GM12874 (cell line): Measurements from ENCODE around the gene HECTD4.

Source experiments
- TF ChIP-seq, protein P1 (sequence below): IDR thresholded peaks from 2 replicates; pipeline ENCODE4 v1.5.1; 2011; ENCODE audit warnings: low read depth, mild to moderate bottlenecking, control low read depth, low read length, moderate library complexity; ENCODE audit not compliant: insufficient read depth

HECTD4 gene

DNA sequence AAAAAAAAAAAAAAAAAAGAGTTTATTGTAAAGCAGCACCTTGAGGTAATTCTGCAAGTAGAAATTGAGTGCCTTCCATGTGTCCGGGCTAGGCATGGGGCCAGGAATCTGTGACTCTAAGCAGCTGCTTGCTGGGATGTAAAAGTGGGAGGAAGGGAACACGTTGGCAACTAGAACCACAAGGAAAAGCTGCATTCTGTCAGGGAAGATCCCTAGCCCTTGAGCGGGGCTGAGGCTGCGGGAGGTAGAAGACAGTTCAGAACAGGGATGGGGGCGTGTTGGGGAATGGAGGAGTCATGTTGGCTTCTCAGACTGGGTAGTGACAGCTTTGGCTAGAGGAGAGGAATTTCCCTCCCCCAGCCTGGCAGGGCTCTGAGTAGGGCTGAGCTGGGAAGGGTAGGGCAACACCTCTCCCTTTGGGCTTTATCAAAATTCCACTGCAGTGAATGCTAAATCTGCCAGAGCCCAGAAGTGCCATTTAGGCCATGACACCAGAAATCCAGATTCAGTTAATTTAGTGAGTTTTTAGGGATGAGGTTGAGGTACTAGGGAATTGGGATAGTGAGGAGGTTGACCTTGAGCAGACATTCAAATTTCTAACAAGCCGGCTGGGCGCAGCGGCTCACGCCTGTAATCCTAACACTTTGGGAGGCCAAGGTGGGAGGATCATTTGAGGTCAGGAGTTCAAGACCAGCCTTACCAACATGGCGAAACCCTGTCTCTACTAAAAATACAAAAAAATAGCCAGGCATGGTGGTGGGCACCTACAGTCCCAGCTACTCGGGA lies 260.3 kb downstream of the HECTD4 start:
- TF ChIP-seq, protein P1, sequence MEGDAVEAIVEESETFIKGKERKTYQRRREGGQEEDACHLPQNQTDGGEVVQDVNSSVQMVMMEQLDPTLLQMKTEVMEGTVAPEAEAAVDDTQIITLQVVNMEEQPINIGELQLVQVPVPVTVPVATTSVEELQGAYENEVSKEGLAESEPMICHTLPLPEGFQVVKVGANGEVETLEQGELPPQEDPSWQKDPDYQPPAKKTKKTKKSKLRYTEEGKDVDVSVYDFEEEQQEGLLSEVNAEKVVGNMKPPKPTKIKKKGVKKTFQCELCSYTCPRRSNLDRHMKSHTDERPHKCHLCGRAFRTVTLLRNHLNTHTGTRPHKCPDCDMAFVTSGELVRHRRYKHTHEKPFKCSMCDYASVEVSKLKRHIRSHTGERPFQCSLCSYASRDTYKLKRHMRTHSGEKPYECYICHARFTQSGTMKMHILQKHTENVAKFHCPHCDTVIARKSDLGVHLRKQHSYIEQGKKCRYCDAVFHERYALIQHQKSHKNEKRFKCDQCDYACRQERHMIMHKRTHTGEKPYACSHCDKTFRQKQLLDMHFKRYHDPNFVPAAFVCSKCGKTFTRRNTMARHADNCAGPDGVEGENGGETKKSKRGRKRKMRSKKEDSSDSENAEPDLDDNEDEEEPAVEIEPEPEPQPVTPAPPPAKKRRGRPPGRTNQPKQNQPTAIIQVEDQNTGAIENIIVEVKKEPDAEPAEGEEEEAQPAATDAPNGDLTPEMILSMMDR: no peak

DNA sequence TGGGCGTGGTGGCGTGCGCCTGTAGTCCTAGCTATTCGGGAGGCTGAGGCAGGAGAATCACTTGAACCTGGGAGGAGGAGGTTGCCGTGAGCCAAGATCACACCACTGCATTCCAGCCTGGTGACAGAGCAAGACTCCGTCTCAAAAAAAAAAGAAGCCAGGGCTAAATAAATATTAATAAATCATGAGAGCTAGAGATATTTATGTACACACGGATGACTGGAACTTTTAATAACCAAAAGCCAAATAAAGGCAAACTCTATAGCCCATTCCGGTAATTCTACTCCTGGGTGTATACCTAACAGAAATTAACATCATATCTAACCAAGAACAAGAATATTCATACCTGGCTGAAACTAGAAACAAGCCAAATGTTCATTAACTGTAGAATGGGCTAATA lies 264.5 kb downstream of the HECTD4 start:
- TF ChIP-seq, protein P1: no peak

DNA sequence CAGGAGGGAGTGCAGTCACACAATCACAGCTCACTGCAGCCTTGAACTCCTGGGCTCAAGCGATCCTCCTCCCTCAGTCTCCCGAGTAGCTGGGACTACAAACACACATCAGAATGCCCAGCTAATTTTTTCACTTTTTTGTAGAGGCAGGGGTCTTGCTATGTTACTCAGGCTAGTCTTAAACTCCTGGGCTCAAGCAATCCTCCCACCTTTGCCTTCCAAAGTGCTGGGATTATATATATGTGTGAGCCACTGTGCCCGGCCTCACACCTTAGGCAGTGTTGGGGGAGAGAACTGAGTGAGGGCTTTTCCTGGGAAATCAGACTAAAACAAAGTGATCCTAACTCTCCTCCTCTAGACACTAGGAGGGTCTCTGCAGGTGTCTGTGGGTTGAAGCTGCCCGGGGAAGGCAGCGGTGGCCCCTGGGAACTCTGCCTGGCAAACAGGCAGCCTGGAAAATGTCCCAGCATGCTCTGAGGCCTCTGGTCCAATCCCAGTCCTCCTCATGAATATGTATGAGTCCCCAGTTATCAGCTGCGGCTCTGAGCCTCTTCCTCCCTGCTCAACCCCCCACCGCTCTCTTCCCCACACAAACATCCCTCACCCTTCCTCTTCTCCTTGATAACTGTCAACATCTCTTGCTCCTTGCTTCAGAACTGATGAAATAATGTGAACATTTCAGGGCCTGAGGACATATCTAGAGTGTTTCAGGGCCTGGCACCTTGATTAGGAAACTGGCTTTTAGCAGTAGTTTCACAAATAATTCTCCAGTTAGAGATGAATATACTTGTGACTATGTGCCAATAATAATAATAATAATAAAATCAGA lies 265.8 kb downstream of the HECTD4 start:
- TF ChIP-seq, protein P1: no peak

DNA sequence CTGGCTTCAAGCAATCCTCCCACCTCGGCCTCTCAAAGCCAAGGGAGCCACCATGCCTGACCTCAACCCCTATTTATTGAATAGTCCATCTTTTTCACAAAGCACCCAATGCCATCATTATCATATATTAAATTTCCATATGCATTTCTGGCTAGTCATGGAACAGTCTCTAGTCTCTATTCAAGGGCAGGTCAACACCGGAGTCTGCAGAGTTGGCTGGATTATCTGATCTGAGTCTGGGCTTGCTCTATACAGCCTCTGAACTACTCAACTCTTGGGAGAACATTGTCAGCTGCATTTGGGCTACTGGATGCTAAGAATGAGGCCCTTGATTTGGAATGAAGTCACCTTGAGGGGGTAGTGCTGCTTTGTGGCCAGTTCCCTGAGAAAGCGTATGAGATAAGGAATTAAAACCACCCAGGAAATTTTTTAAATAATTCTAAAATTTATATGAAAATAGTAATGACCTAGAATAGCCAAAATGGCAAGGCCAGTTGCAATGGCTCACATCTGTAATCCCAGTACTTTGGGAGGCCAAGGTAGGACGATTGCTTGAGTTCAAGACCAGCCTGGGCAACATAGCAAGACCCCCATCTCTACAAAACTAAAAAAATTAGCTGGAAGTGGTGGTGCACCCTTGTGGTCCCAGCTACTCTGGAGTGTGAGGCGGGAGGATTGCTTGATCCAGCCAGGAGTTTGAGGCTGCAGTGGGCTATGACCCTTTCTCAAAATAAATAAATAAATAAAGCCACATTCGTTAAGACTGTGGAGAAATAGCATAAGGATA lies 266.8 kb downstream of the HECTD4 start:
- TF ChIP-seq, protein P1: no peak

DNA sequence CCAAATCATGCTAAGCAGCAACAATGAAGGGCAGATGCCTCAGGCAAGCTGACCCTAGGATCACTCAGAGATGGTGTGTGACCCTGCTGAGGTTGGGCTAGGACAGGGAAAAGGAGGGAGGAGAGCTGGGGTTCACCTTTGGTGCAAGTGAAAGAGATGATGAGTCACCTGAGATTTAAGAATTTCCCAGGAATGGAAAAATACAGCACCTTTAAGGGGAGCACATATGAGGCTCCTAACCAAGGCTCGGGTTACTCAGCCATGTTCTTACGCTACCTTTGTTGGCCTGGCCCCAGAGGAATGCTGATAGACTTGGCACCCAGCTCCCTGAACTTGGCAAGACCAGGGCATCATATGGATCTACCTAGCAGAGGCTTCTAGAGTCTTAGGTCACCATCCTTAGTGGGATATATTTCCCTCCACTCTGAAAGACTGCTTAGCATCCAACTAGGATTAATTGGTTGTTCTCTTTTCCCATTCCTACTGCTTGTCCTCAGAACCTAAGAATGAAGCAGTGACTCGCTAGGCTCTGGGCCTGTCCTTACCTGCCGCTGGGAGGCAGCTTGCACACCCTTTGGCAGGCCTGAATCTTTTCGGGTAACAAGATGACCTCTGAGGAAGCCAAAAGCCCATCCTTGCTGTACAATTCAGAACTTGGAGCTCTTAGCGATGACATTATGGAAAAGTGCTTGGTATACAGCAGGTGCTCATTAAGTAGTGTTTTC lies 269.7 kb downstream of the HECTD4 start:
- TF ChIP-seq, protein P1: no peak

DNA sequence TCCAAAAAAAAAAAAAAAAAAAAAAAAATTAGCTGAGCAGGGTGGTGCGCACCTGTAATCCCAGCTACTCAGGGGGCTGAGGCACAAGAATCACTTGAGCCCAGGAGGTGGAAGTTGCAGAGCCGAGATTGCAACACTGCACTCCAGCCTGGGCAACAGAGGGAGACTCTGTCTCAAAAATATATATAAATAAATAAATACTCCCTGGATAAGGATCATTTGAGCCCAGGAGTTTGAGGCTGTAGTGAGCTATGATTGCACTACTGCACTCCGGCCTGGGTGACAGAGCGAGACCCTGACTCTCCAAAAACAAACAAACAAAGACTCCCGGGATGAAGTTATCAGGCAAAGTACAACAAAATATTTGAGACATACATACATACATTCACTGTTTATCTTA lies 270.3 kb downstream of the HECTD4 start:
- TF ChIP-seq, protein P1: no peak
